Tibial artery (tissue), 4 donors: ENCODE data around the gene NUDT12.

Experiments used
- DNase-seq, 2 donors: peaks; one replicate each; pipeline ENCODE4 v3.0.0-alpha.2; 2019
- H3K27ac ChIP-seq, 2 donors: fragments of 200-600 bp; sonication (generic) in 1 of 2; 1 replicate in 1 of 2; 2 replicates in 1 of 2; pipeline ENCODE4 v1.5.1; 2018 to 2019; ENCODE audit warnings: mild to moderate bottlenecking in 1 of 2
- H3K27me3 ChIP-seq, 2 donors: fragments of 200-600 bp; sonication (generic) in 1 of 2; one replicate each; pipeline versions ENCODE4 v1.5.1 to v1.6.0; 2016 to 2019
- H3K36me3 ChIP-seq, 3 donors: fragments of 200-600 bp; sonication (generic) in 2 of 3; one replicate each; pipeline ENCODE4 v1.5.1; 2016 to 2019; ENCODE audit warnings: mild to moderate bottlenecking in 2 of 3
- H3K4me1 ChIP-seq, 4 donors: fragments of 200-600 bp; sonication (generic) in 2 of 4; 1 replicate in 3 of 4; 2 replicates in 1 of 4; pipeline ENCODE4 v1.5.1; 2016 to 2019
- H3K4me3 ChIP-seq, 2 donors: fragments of 200-600 bp; sonication (generic) in 1 of 2; 1 replicate in 1 of 2; 2 replicates in 1 of 2; pipeline ENCODE4 v1.5.1; 2018 to 2019; ENCODE audit warnings: mild to moderate bottlenecking in 2 of 2
- H3K9me3 ChIP-seq, 3 donors: fragments of 200-600 bp; sonication (generic) in 1 of 3; one replicate each; pipeline ENCODE4 v1.5.1; 2016 to 2019
- CTCF ChIP-seq, 2 experiments: fragments of 200-600 bp in 1 of 2; fragments of 450-650 bp in 1 of 2; IDR thresholded peaks; one replicate each; pipeline ENCODE4 v1.5.1; 2017 to 2019; ENCODE audit warnings: antibody characterized with exemption in 2 of 2, mild to moderate bottlenecking in 1 of 2, moderate library complexity in 1 of 2
- intact Hi-C: fragments of 100-400 bp; cut with DNase I; formaldehyde crosslinking; loops from one replicate; pipeline ENCODE4 v1.15.0; 2023; ENCODE audit warnings: low total_unique reads

Gene NUDT12

GRCh38 chr5:103511554-103511885 is 51.1 kb downstream of the NUDT12 start:
- intact Hi-C loops: no loop called here
- no peak for TF ChIP-seq CTCF (IDR thresholded peaks at IDR 0.05)
- Histone ChIP-seq H3K9me3 (peaks cover 2 to 4% (median 3%) of the 10 kb centered on the region in 3 donors), H3K27me3 (no peaks in the 10 kb centered on the region), H3K4me1 (no peaks in the 10 kb centered on the region), H3K27ac (no peak overlapping the region), H3K36me3 (no peaks in the 10 kb centered on the region), H3K4me3 (no peak overlapping the region)
- no peak for DNase-seq

- Histone ChIP-seq H3K4me1 (no peaks in the 10 kb centered on the region), H3K27ac (no peak overlapping the region), H3K9me3 (peaks cover 3 to 5% (median 4%) of the 10 kb centered on the region in 3 donors), H3K4me3 (no peak overlapping the region), H3K27me3 (no peaks in the 10 kb centered on the region), H3K36me3 (no peaks in the 10 kb centered on the region)
- intact Hi-C loops: no loop called here
- TF ChIP-seq CTCF (IDR thresholded peaks at IDR 0.05): no peak
- no peak for DNase-seq
Measured at GRCh38 chr5:103510851-103511553, 51.6 kb downstream of the NUDT12 start.

- TF ChIP-seq CTCF (IDR thresholded peaks at IDR 0.05): no peak
- no peak for DNase-seq
Measured at GRCh38 chr5:103505581-103506305, 56.8 kb downstream of the NUDT12 start.

GRCh38 chr5:103503066-103503465 is 59.5 kb downstream of the NUDT12 start:
- Histone ChIP-seq H3K27ac (no peak overlapping the region), H3K36me3 (no peaks in the 10 kb centered on the region), H3K4me1 (no peaks in the 10 kb centered on the region), H3K4me3 (no peak overlapping the region), H3K9me3 (peaks cover 3 to 5% (median 4%) of the 10 kb centered on the region in 3 donors), H3K27me3 (no peaks in the 10 kb centered on the region)
- intact Hi-C loops: no loop called here
- DNase-seq: no peak
- TF ChIP-seq CTCF (IDR thresholded peaks at IDR 0.05): no peak

More at GRCh38 chr5:103505581-103506305, 56.8 kb downstream of the NUDT12 start:
- Histone ChIP-seq H3K4me1 (no peaks in the 10 kb centered on the region), H3K27ac (no peak overlapping the region), H3K4me3 (no peak overlapping the region), H3K36me3 (no peaks in the 10 kb centered on the region), H3K9me3 (peaks cover 3 to 5% (median 4%) of the 10 kb centered on the region in 3 donors), H3K27me3 (no peaks in the 10 kb centered on the region)
- intact Hi-C loops: no loop called here

GRCh38 chr5:103502662-103503061 is 59.9 kb downstream of the NUDT12 start:
- H3K36me3 ChIP-seq: no peaks in the 10 kb centered on the region
- intact Hi-C loops: no loop called here
- H3K4me1 ChIP-seq: no peaks in the 10 kb centered on the region
- H3K9me3 ChIP-seq: peaks cover under 1 to 5% (median 3%) of the 10 kb centered on the region in 3 donors
- H3K27ac ChIP-seq: no peak overlapping the region
- H3K27me3 ChIP-seq: no peaks in the 10 kb centered on the region
- no peak for TF ChIP-seq CTCF (IDR thresholded peaks at IDR 0.05)
- no peak overlapping the region for H3K4me3 ChIP-seq
- DNase-seq: no peak
